ENCODE measurements around the gene TMSB15B.

DNA sequence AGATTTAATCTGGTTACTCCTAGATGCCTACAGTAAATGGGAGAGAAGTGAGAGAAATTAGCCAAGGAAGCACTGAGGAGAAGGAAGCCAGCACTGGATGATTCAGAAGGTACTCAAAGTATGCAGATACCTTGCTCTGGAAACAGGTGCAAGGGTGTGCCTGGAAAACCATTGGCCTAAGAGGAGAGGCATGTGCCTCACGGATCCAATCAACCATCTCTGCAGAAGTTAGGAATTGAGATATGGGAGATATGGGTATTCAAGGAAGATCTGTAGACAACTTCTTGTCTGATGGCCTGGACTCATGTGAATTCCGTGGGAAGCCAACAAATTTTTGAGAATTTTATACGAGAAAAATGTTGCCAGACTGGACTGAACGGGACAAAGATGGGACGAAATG is 46.4 kb downstream of the TMSB15B start:
- TF ChIP-seq, protein P1, sequence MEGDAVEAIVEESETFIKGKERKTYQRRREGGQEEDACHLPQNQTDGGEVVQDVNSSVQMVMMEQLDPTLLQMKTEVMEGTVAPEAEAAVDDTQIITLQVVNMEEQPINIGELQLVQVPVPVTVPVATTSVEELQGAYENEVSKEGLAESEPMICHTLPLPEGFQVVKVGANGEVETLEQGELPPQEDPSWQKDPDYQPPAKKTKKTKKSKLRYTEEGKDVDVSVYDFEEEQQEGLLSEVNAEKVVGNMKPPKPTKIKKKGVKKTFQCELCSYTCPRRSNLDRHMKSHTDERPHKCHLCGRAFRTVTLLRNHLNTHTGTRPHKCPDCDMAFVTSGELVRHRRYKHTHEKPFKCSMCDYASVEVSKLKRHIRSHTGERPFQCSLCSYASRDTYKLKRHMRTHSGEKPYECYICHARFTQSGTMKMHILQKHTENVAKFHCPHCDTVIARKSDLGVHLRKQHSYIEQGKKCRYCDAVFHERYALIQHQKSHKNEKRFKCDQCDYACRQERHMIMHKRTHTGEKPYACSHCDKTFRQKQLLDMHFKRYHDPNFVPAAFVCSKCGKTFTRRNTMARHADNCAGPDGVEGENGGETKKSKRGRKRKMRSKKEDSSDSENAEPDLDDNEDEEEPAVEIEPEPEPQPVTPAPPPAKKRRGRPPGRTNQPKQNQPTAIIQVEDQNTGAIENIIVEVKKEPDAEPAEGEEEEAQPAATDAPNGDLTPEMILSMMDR (IDR thresholded peaks at IDR 0.05; ENCODE audit: poor library complexity, severe bottlenecking) = no peak
- no peak for TF ChIP-seq POLR2AphosphoS5 (IDR thresholded peaks at IDR 0.05)
- TF ChIP-seq TAF1 (IDR thresholded peaks at IDR 0.05; ENCODE audit: low read depth) = no peak

All from neural cell (in vitro differentiated cells).